ENCODE measurements around the gene NDUFAF2. TPM values are rescaled to one million over a fixed set of nuclear protein-coding genes. Genes with fewer than 3 reads are reported as not detected.
A peak's percentile ranks its signal among the peaks of the same experiment; 100 is the strongest.

The NDUFAF2 gene
- total RNA-seq, 2 donors from 2014 or later: 16.6 to 17.9 TPM

- no peak overlapping the region for H3K4me3 ChIP-seq
- no peaks in the 10 kb centered on the region for H3K27me3 ChIP-seq (replicated peaks; ENCODE audit: insufficient read depth)
Observed at GRCh38 chr5:60948738-60949137, 3.7 kb downstream of the NDUFAF2 start.

GRCh38 chr5:60955239-60955638 is 10.2 kb downstream of the NDUFAF2 start:
- H3K36me3 ChIP-seq: no peaks in the 10 kb centered on the region
- intact Hi-C loops (cut with DNase I): loop anchor here (5.0 to 10.0 kb wide), 2 partner anchors 687 to 980 kb away; no protein-coding TSS in a partner anchor
- 95% methylated on average over 3 of the region's 3 CpGs for WGBS

More at GRCh38 chr5:60948738-60949137, 3.7 kb downstream of the NDUFAF2 start:
- no peaks in the 10 kb centered on the region for H3K4me1 ChIP-seq (replicated peaks)
- no peak for DNase-seq (ENCODE audit: low spot score)
- H3K36me3 ChIP-seq: no peaks in the 10 kb centered on the region
- WGBS: 100% methylated on average over 1 of the region's 1 CpG
- intact Hi-C loops (cut with DNase I): loop anchor here (5.0 kb wide), 1 partner anchor 384 kb away; the partner anchor contains the start of gene ZSWIM6
- H3K9me3 ChIP-seq: no peaks in the 10 kb centered on the region
- H3K27ac ChIP-seq: no peak overlapping the region
- TF ChIP-seq POLR2A (IDR thresholded peaks at IDR 0.05): no peak
- no peak for TF ChIP-seq POLR2AphosphoS5 (IDR thresholded peaks at IDR 0.05)
- no peak for TF ChIP-seq CTCF (IDR thresholded peaks at IDR 0.05)

GRCh38 chr5:60958088-60958487 is 13.1 kb downstream of the NDUFAF2 start:
- Histone ChIP-seq H3K4me3 (no peak overlapping the region), H3K4me1 (replicated peaks) (no peaks in the 10 kb centered on the region), H3K36me3 (no peaks in the 10 kb centered on the region), H3K9me3 (no peaks in the 10 kb centered on the region), H3K27me3 (replicated peaks; ENCODE audit: insufficient read depth) (no peaks in the 10 kb centered on the region), H3K27ac (no peak overlapping the region)
- TF ChIP-seq CTCF (IDR thresholded peaks at IDR 0.05): no peak
- no peak for TF ChIP-seq POLR2A (IDR thresholded peaks at IDR 0.05)
- no peak for TF ChIP-seq POLR2AphosphoS5 (IDR thresholded peaks at IDR 0.05)
- intact Hi-C loops (cut with DNase I): loop anchor here (5.0 to 10.0 kb wide), 2 partner anchors 684 to 977 kb away; no protein-coding TSS in a partner anchor
- no peak for DNase-seq (ENCODE audit: low spot score)

More at GRCh38 chr5:60955239-60955638, 10.2 kb downstream of the NDUFAF2 start:
- no peaks in the 10 kb centered on the region for H3K9me3 ChIP-seq
- no peak for TF ChIP-seq CTCF (IDR thresholded peaks at IDR 0.05)
- no peak for TF ChIP-seq POLR2A (IDR thresholded peaks at IDR 0.05)
- TF ChIP-seq POLR2AphosphoS5 (IDR thresholded peaks at IDR 0.05): no peak
- H3K4me1 ChIP-seq (replicated peaks): no peaks in the 10 kb centered on the region
- no peak for DNase-seq (ENCODE audit: low spot score)
- no peak overlapping the region for H3K4me3 ChIP-seq
- H3K27ac ChIP-seq: no peak overlapping the region
- no peaks in the 10 kb centered on the region for H3K27me3 ChIP-seq (replicated peaks; ENCODE audit: insufficient read depth)

- no peak overlapping the region for H3K27ac ChIP-seq
- no peaks in the 10 kb centered on the region for H3K27me3 ChIP-seq (replicated peaks; ENCODE audit: insufficient read depth)
- no peak for TF ChIP-seq POLR2AphosphoS5 (IDR thresholded peaks at IDR 0.05)
- TF ChIP-seq CTCF (IDR thresholded peaks at IDR 0.05): no peak
- no peak for TF ChIP-seq POLR2A (IDR thresholded peaks at IDR 0.05)
- H3K4me1 ChIP-seq (replicated peaks): no peaks in the 10 kb centered on the region
- intact Hi-C loops (cut with DNase I): loop anchor here (5.0 to 10.0 kb wide), 2 partner anchors 684 to 976 kb away; no protein-coding TSS in a partner anchor
- WGBS: 95% methylated on average over 2 of the region's 2 CpGs
- DNase-seq (ENCODE audit: low spot score): no peak
- H3K36me3 ChIP-seq: no peaks in the 10 kb centered on the region
- H3K9me3 ChIP-seq: no peaks in the 10 kb centered on the region
- no peak overlapping the region for H3K4me3 ChIP-seq
Observed at GRCh38 chr5:60958712-60959111, 13.7 kb downstream of the NDUFAF2 start.

GRCh38 chr5:60959156-60959555 is 14.2 kb downstream of the NDUFAF2 start:
- H3K9me3 ChIP-seq: no peaks in the 10 kb centered on the region
- no peak for DNase-seq (ENCODE audit: low spot score)
- H3K36me3 ChIP-seq: no peaks in the 10 kb centered on the region
- no peaks in the 10 kb centered on the region for H3K27me3 ChIP-seq (replicated peaks; ENCODE audit: insufficient read depth)
- TF ChIP-seq CTCF (IDR thresholded peaks at IDR 0.05): peak in 2 of 4 experiments; percentile 10 to 23
- no peak for TF ChIP-seq POLR2A (IDR thresholded peaks at IDR 0.05)
- no peak for TF ChIP-seq POLR2AphosphoS5 (IDR thresholded peaks at IDR 0.05)
- H3K4me1 ChIP-seq (replicated peaks): no peaks in the 10 kb centered on the region
- intact Hi-C loops (cut with DNase I): loop anchor here (5.0 to 10.0 kb wide), 2 partner anchors 683 to 976 kb away; no protein-coding TSS in a partner anchor
- H3K27ac ChIP-seq: no peak overlapping the region
- no peak overlapping the region for H3K4me3 ChIP-seq

Data from prostate gland (tissue), 2 donors.